HG02798 (cell line): ENCODE data around the gene SLC2A4.
A peak's percentile ranks its signal among the peaks of the same experiment; 100 is the strongest.
"Not testable (repeated sequence)": the region's sequence is repeated elsewhere in the genome, so short reads cannot be mapped to it uniquely, and the experiment has no call there.

Experiments
- ATAC-seq: cut with Tn5 transposase; IDR thresholded peaks from one replicate; pipeline ENCODE4 v1.9.1; 2021; ENCODE audit warnings: mild to moderate bottlenecking; ENCODE audit not compliant: unreplicated experiment, poor library complexity

The SLC2A4 gene

DNA sequence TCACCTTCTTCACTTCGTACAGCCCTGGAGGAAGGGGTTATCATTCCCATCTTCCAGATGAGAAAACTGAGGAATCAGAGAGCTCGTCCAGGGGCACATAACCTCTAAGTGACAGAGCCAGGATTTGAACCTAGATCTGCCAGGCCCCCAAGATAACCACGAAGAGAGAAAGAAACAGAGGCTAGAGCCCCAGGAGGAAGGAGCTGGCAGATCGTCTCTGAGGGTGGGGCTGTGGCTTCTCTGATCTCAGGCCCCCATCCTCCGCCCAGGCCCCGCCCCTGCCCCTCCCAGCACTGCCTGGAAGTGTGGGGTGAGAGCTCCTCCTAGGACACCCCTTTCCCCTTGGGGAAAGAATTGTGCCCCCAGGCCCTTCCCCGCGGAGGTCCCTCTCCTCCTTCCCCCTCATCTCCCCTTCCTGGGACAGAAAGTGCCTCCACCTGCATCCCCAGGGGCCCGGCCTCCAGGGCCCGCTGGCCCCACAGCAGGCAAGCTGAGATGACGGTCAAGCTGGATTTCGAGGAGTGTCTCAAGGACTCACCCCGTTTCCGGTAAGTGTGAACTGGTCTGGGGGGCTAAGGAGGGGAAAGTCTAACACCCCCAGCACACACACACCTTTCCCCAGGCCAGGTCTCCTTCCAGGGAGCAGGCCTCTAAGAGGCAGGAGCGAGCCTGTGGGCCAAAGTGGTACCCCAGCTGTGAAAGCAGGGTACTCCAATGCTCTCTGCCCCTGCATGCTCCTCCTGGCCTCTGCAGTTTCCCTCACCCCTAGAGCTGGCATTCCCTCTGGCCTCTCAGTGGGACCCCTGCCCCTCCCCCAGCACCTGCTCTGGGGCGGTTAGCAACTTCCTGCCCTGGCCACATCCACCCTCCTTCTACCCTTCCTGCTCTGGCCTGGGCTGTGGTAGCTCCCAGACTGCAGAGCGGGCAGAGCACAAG, 55.0 kb downstream of the SLC2A4 start, which contains the start of gene ACAP1:
TSS of gene ACAP1 (plus strand) at position 290 of the 936 bp plus-strand sequence. CDS start at position 496, 206 bp downstream.
- ATAC-seq: peak; percentile 68

DNA sequence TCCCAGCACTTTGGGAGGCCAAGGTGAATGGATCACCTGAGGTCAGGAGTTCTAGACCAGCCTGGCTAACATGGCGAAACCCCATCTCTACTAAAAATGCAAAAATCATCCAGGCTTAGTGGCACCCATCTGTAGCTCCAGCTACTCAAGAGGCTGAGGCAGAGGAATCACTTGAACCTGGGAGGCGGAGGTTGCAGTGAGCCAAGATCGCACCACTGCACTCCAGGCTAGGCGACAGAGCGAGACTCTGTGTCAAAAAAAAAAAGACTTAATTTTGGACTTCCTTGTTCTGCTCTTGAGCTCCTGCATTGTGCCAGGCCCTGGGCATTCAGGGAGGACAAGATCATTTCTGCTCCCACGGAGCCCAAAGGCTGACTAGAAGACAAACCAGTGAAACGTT, 56.1 kb downstream of the SLC2A4 start:
- ATAC-seq: not testable (repeated sequence)
